DOHH2 (cell line): ENCODE results near the gene TMEM30B.

Source experiments
- EZH2phosphoT487 ChIP-seq: fragments of 200-600 bp; sonication (generic); IDR thresholded peaks from 2 replicates; pipeline ENCODE4 v1.6.1; 2017; ENCODE audit warnings: borderline replicate concordance, mild to moderate bottlenecking, antibody characterized with exemption, low read length, moderate library complexity, mixed read lengths
- TF ChIP-seq, protein P1 (sequence below): fragments of 200-600 bp; sonication (generic); IDR thresholded peaks from one replicate; pipeline ENCODE4 v1.5.1; 2014; ENCODE audit warnings: antibody characterized with exemption, mild to moderate bottlenecking, low read depth, low read length; ENCODE audit not compliant: poor library complexity, severe bottlenecking

DNA sequence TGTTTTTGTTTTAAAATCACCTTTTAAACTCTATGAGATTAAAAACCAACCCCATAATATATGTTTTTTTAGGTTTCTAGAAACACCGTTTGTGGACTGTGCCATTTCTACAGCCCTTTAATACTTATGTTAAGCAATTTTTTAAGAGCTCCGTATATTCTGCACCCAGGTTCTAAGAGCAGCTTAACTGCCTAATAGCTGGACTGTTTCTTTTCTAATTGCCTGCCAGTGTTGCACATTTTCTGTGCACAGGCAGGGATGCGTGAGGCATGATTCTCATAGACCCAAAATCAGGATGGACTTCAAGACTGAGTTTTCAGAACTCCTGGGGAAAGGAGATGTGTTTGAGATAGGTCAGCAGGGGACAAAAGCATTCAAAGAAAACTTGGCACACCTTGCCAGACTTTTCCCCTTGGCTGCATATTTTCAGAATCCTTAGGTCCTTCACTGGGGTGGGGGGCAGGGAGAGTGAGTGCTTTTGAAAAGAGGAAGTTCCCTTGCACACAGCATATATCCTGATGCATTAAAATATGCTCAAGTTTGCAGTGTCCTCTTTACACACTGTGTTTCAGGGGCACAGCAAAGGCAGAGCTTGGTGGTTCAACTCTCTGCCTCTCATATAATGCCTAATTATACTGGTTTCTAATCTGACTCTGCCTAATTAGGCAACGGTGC, 27.9 kb downstream of the TMEM30B start:
- TF ChIP-seq, protein P1, sequence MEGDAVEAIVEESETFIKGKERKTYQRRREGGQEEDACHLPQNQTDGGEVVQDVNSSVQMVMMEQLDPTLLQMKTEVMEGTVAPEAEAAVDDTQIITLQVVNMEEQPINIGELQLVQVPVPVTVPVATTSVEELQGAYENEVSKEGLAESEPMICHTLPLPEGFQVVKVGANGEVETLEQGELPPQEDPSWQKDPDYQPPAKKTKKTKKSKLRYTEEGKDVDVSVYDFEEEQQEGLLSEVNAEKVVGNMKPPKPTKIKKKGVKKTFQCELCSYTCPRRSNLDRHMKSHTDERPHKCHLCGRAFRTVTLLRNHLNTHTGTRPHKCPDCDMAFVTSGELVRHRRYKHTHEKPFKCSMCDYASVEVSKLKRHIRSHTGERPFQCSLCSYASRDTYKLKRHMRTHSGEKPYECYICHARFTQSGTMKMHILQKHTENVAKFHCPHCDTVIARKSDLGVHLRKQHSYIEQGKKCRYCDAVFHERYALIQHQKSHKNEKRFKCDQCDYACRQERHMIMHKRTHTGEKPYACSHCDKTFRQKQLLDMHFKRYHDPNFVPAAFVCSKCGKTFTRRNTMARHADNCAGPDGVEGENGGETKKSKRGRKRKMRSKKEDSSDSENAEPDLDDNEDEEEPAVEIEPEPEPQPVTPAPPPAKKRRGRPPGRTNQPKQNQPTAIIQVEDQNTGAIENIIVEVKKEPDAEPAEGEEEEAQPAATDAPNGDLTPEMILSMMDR = no peak
- no peak for TF ChIP-seq EZH2phosphoT487
